HG03196 (cell line): Measurements from ENCODE around the gene CLRN1.
"Not testable (repeated sequence)": the region's sequence is repeated elsewhere in the genome, so short reads cannot be mapped to it uniquely, and the experiment has no call there.

Experiments used
- ATAC-seq: cut with Tn5 transposase; IDR thresholded peaks from one replicate; pipeline ENCODE4 v1.9.1; 2021; ENCODE audit not compliant: unreplicated experiment

Gene CLRN1

DNA sequence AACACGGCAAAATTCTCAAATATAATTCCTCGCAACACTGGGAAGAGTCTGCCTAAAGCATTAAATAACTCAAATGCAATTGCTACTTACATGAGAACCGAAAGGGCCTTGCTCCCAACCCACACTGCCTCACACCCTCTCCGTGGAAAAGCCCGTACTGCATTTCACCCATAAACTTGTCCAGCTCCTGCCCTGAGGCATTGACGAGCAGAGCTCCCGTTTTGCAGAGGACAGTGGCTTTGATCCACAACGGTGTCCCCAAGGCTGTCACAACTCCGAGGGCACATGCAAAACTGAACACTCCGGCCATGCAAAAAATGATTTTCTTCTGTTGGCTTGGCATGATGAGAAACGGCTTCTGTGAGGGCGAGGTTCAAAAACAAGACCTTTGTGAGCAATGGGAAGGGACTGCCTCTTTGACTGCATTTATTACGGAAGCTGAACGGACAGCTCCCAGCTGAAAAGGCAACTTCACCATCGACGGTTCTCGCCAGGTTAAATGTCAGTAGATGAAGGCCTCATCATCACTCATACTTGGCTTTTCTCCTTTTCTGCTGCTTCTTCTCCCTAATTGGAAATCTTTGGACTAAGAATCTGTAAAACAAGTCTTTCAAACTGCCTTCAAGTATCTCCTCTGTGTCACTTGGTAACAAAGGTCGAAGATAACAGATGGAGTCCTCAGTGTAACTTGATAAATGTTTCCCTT is at the start of gene CLRN1:
CLRN1 (minus strand) TSS at position 362 of the 706 bp plus-strand sequence; CDS start at position 343, 19 bp downstream.
- ATAC-seq = no peak

GRCh38 chr3:151016478-151016795 is 43.9 kb upstream of the CLRN1 start:
- no peak for ATAC-seq

GRCh38 chr3:151015767-151016477 is 43.4 kb upstream of the CLRN1 start:
- no peak for ATAC-seq

GRCh38 chr3:151015181-151015580 is 42.7 kb upstream of the CLRN1 start:
- ATAC-seq = no peak

GRCh38 chr3:151014501-151015018 is 42.0 kb upstream of the CLRN1 start:
- ATAC-seq = no peak

- ATAC-seq = no peak
Observed at GRCh38 chr3:151012753-151013152, 40.2 kb upstream of the CLRN1 start.

- no peak for ATAC-seq
Observed at GRCh38 chr3:151011427-151011826, 38.9 kb upstream of the CLRN1 start.

DNA sequence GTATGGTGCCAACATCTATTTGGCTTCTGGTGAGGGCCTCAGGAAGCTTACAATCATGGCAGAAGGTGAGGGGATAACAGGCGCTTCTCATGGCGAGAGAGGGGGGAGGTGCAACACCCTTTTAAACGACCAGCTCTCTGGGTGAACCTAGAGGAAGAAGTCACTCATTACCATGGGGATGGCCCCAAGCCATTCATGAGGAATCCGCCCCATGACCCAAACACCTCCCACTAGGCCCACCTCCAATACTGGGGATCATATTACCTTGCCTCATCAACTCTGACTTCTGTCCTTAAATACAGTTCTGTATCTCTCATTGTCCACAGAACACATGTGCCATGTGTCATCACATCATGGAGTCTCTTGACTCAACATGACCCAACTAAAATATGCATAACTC is 37.5 kb upstream of the CLRN1 start:
- no peak for ATAC-seq

DNA sequence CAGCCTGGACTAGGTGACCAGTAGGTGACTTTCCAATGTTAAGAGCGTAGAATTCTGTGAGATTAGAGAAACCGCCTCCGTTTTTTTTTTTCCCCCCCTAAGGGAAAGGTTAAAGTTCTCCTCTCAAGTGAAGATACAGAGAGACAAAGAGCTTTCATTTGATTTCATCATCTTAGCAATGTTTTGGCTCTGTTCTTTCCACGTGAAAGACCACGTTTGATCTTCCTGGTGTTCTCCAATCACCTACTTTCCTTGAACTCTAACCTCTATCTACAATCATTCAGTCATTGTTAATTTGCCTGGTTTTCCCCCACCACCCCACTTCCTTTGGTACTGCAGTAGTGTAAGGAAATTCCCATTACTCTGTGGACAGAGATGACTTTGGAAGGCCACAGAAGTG is 36.9 kb upstream of the CLRN1 start:
- no peak for ATAC-seq

DNA sequence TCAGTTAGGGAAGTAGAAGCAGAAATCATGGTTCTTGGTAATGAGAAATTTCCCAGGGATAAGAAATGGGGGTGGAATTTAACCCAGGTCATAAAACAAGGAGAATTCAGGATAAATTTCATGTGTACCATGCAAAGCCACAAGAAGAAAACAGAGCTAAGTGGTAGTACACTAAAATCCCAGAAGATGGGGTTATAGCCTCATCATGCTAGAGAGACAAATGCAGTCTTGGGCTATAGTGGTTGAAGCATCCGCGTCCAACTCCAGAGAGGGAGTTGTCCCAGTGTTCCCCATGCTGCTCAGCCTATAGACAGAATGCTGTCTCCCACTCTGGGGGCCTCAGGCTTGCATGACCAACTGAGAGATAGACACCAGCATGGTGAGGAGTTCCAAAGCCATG is 36.2 kb upstream of the CLRN1 start:
- no peak for ATAC-seq

DNA sequence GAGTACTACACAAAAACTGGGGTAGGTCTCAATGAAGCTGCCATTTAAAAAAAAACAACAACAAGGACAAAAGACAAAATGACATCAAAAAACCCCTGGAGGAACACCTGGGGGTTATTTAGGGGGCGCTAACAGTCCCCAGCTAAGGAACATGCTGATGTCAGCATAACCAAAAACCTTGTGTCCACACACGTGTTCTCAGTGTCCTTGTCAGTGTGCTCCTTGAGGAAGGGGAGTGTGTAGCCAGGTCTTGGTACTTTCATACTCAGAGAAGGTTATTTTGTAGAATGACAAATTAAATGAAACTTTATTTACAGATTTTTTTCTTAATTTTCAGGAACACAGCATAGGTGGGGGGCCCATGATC is 31.2 kb upstream of the CLRN1 start:
- no peak for ATAC-seq

DNA sequence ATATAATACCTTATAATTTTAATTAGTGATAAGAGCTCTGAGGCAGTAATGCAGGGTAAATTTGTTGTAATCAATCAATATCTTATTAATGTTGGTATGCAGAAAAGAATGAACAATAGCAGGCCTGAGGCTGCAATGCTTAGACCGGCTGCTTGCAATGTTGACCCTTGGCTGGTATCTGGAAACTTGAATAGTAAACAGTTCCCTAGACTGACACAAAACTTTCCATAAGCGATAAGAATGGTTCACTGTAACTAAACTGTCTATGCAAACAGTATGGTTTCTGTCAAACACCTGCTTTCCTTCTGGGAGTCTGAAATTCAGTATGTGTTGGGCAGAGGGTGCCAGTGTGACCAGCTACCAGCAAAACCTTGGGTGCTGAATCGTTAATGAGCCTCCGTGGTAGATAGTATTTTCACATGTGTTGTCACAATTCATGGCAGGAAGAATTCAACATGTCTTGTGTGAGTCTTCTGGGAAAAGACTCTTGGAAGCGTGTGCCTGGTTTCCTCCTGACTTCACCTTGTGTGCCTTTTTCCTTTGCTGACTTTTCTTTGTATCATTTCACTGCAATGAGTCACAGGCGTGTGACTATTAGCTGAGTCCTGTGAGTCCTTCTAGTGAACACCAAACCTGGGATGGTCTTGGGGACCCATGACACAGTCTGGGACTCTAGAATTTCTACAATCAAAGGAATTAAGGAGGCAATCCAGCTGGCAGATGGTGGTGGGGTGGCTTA is 30.7 kb upstream of the CLRN1 start:
- no peak for ATAC-seq

GRCh38 chr3:151002003-151002981 is 29.8 kb upstream of the CLRN1 start:
- ATAC-seq = no peak

DNA sequence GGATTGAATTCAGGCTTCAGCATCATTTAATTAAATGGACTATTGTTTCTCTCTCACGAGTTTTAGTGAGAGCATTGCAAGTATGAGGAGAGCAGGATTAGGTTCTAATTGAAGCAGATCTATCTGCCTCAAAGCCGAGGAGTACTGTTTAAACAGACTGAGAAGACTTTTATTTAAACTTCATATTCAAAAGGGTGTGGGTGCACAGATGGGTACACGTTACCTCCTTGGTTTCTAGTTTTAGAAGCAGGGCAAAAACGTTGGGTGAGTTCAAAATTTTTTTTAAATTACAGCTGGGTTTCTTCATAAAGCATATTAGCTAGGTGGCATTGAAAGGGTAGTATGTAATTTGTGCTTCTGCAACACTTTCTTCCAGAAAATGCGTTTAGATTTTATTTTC is 26.5 kb upstream of the CLRN1 start:
- no peak for ATAC-seq

DNA sequence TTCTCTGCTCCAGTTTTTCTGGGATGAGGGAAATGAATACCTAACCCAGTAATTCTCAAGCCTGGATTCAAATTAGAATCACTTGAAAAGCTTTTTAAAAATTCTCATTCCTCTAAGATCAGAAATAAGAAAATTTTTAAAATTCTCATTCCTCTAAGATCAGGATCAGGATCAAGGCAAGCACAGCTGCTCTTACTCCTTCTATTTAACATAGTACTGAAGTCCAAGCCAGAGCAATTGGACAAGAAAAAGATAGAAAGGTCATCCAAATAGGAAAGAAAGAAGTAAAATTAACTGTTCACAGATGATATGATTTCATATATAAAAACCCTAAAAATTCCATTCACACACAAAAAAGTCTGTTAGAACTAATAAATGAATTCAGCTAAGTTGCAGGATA is 24.2 kb upstream of the CLRN1 start:
- ATAC-seq = no peak

GRCh38 chr3:150995510-150995909 is 23.0 kb upstream of the CLRN1 start:
- ATAC-seq = no peak

GRCh38 chr3:150989208-150989607 is 16.7 kb upstream of the CLRN1 start:
- ATAC-seq = no peak

DNA sequence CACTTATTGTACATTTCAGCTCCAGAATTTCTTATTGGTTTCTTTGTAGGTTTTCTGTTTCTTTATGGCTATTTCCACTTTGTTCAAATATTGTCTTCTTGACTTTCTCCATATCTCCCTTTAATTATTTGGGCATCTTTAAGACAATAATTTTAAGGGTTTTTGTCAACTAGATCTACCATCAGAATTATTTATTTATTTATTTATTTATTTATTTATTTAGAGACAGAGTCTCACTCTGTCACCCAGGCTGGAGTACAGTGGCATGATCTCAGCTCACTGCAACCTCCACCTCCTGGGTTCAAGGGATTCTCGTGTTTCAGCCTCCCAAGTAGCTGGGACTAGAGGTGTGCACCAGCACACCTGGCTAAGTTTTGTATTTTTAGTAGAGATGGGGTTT is 15.9 kb upstream of the CLRN1 start:
- not testable (repeated sequence) for ATAC-seq

DNA sequence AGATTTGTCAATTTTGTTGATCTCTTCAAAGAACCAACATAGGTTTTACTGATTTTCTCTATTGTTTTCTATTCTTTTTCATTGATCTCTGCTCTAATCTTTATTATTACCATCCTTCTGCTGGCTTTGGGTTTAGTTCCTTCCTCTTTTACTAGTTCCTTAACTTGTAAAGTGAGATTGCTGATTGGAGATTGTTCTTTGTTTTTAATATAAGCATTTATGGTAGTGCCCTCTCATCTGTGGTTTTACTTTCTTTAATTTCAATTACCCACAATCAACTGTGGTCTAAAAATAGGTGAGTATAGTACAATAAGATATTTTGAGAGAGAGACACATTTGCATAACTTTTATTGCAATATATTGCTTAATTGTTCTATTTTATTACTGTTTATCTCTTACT is 13.2 kb upstream of the CLRN1 start:
- no peak for ATAC-seq

GRCh38 chr3:150984066-150984465 is 11.5 kb upstream of the CLRN1 start:
- ATAC-seq = no peak
